Parathyroid adenoma (tissue), 2 donors: ENCODE results near the gene COQ4.

Experiments
- H2AFZ ChIP-seq: fragments of 300-600 bp; sonication (generic); one replicate; pipeline ENCODE4 v1.7.0; 2017; ENCODE audit warnings: antibody characterized with exemption, mild to moderate bottlenecking
- H3K27ac ChIP-seq: fragments of 300-600 bp; sonication (generic); one replicate; pipeline ENCODE4 v1.7.0; 2017
- H3K27me3 ChIP-seq: fragments of 300-600 bp; sonication (generic); one replicate; pipeline ENCODE4 v1.7.0; 2017; ENCODE audit warnings: low read length; ENCODE audit not compliant: control insufficient read depth, insufficient read depth
- H3K36me3 ChIP-seq: fragments of 300-600 bp; sonication (generic); one replicate; pipeline ENCODE4 v1.7.0; 2017; ENCODE audit warnings: low read length; ENCODE audit not compliant: control insufficient read depth, insufficient read depth
- H3K4me1 ChIP-seq: fragments of 300-600 bp; sonication (generic); one replicate; pipeline ENCODE4 v1.7.0; 2017; ENCODE audit warnings: control low read depth
- H3K4me2 ChIP-seq: fragments of 300-600 bp; sonication (generic); one replicate; pipeline ENCODE4 v1.7.0; 2017; ENCODE audit warnings: low read length
- H3K4me3 ChIP-seq: fragments of 300-600 bp; sonication (generic); one replicate; pipeline ENCODE4 v1.7.0; 2017; ENCODE audit warnings: low read depth, low read length
- H3K79me2 ChIP-seq: fragments of 300-600 bp; sonication (generic); one replicate; pipeline ENCODE4 v1.7.0; 2017; ENCODE audit warnings: control low read depth
- H3K9ac ChIP-seq: fragments of 300-600 bp; sonication (generic); one replicate; pipeline ENCODE4 v1.7.0; 2017; ENCODE audit warnings: mild to moderate bottlenecking
- H3K9me3 ChIP-seq: fragments of 300-600 bp; sonication (generic); one replicate; pipeline ENCODE4 v1.7.0; 2017; ENCODE audit warnings: low read length; ENCODE audit not compliant: control insufficient read depth
- TF ChIP-seq, protein P1 (sequence below): fragments of 300-600 bp; sonication (generic); IDR thresholded peaks from one replicate; pipeline ENCODE4 v1.7.0; 2017; ENCODE audit warnings: antibody characterized with exemption, mild to moderate bottlenecking
- donor health status: primary hyperparathyroidism.

Gene COQ4

DNA sequence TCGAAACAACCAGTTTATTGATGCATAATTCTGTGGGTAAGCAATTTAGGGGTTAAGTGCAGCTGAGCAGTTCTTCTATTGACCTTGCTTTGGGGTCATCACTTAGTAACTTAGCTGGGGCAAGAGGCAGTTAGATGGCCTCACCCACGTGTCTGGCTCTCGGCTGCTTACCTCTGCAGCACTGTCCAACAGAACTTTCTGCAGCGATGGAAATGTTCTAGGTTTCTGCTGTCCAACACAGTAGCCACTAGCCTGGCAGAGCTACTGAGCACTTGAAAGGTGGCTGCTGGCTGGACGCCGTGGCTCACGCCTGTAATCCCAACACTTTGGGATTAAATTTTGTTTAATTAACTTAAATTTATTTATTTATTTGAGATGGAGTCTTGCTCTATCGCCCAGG is 35.5 kb downstream of the COQ4 start:
- Histone ChIP-seq H3K36me3 (no peaks in the 10 kb centered on the region), H3K27ac (no peak overlapping the region), H3K9me3 (no peaks in the 10 kb centered on the region), H3K4me1 (no peaks in the 10 kb centered on the region), H2AFZ (no peak overlapping the region), H3K4me2 (no peak overlapping the region), H3K4me3 (no peak overlapping the region), H3K9ac (no peak overlapping the region), H3K27me3 (no peaks in the 10 kb centered on the region), H3K79me2 (no peaks in the 10 kb centered on the region)
- TF ChIP-seq, protein P1, sequence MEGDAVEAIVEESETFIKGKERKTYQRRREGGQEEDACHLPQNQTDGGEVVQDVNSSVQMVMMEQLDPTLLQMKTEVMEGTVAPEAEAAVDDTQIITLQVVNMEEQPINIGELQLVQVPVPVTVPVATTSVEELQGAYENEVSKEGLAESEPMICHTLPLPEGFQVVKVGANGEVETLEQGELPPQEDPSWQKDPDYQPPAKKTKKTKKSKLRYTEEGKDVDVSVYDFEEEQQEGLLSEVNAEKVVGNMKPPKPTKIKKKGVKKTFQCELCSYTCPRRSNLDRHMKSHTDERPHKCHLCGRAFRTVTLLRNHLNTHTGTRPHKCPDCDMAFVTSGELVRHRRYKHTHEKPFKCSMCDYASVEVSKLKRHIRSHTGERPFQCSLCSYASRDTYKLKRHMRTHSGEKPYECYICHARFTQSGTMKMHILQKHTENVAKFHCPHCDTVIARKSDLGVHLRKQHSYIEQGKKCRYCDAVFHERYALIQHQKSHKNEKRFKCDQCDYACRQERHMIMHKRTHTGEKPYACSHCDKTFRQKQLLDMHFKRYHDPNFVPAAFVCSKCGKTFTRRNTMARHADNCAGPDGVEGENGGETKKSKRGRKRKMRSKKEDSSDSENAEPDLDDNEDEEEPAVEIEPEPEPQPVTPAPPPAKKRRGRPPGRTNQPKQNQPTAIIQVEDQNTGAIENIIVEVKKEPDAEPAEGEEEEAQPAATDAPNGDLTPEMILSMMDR: no peak

DNA sequence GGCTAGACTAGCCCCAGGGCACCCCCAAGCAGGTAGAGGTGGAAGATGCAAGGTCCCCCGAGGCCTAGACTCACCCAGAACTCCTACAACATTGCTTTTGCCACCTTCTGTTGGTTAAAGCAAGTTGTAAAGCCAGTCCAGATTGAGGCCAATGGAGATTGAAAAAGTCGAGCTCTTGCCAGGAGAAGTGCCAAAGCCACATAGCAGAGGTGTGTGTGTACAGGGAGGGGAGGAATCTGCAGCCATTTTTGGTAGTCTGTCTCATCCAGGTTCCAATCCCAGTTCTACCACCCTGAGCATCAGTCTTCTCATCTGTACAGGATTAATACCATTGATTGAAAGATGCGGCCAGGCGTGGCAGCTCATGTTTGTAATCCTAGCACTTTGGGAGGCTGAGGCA is 36.2 kb downstream of the COQ4 start:
- Histone ChIP-seq H3K9me3 (no peaks in the 10 kb centered on the region), H3K36me3 (no peaks in the 10 kb centered on the region), H3K4me2 (no peak overlapping the region), H3K4me3 (no peak overlapping the region), H3K9ac (no peak overlapping the region), H3K27me3 (no peaks in the 10 kb centered on the region), H3K27ac (no peak overlapping the region), H3K4me1 (no peaks in the 10 kb centered on the region), H2AFZ (no peak overlapping the region), H3K79me2 (no peaks in the 10 kb centered on the region)
- TF ChIP-seq, protein P1: no peak

DNA sequence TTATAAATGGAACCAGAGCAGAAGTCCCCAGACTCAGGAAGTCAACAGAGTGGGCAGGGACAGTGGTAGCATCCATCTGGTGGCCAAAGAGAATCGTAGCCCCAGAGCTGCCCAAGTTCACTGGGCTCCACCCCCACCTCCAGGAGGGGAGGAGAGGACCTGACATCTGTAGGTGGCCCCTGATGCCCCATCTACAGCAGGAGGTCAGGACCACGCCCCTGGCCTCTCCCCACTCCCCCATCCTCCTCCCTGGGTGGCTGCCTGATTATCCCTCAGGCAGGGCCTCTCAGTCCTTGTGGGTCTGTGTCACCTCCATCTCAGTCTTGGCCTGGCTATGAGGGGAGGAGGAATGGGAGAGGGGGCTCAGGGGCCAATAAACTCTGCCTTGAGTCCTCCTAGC is 38.2 kb downstream of the COQ4 start:
- Histone ChIP-seq H3K36me3 (no peaks in the 10 kb centered on the region), H3K4me3 (no peak overlapping the region), H3K9me3 (no peaks in the 10 kb centered on the region), H3K4me1 (no peaks in the 10 kb centered on the region), H3K4me2 (no peak overlapping the region), H3K27me3 (no peaks in the 10 kb centered on the region), H3K27ac (no peak overlapping the region), H2AFZ (no peak overlapping the region), H3K79me2 (no peaks in the 10 kb centered on the region), H3K9ac (no peak overlapping the region)
- TF ChIP-seq, protein P1: no peak

DNA sequence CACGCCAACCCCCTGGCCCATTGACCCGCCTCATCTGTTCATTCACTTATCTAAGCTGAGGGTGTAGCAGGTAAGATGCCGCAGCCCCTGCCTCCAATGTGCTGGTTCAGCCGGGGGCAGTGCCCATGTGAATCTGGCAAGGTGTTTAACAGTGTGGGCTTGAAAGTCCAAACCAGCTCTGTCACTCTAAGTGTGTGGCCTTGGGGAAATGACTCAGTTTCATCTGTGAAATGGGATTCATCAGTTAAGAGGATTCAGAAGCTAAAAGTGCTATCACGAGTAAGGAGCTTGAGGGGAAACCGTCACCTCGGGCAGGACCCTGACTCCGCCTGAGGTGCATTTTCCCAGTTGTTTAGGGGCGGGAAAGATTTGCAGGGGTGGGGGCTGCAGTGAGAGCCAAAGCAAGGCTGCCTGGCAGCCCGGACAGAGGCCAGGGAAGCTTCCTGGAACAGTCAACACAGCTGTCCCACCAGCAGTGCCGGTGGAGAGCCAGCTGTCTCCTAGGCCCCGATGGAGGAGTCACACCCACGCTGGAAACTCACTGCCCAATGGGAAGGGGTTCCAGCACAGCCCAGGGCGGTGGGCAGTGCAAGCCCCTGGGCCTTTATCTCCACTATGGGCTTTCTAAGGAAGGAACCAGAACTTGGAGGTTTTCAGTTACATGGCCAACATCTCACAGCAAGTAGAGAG is 38.8 kb downstream of the COQ4 start:
- TF ChIP-seq, protein P1: no peak
- no peak overlapping the region for H3K27ac ChIP-seq
- no peaks in the 10 kb centered on the region for H3K36me3 ChIP-seq
- H3K79me2 ChIP-seq: no peaks in the 10 kb centered on the region
- peak overlapping the region; percentile 100 for H3K4me2 ChIP-seq
- no peaks in the 10 kb centered on the region for H3K27me3 ChIP-seq
- H3K4me3 ChIP-seq: peak overlapping the region; percentile 59
- peak overlapping the region; percentile 87 for H2AFZ ChIP-seq
- H3K9ac ChIP-seq: no peak overlapping the region
- no peaks in the 10 kb centered on the region for H3K9me3 ChIP-seq
- no peaks in the 10 kb centered on the region for H3K4me1 ChIP-seq
